ENCODE data around the gene SLC1A1. TPM values are rescaled to one million over a fixed set of nuclear protein-coding genes. Genes with fewer than 3 reads are reported as not detected.

The SLC1A1 gene
- total RNA-seq, 1 donor from 2014 or later: not detected

DNA sequence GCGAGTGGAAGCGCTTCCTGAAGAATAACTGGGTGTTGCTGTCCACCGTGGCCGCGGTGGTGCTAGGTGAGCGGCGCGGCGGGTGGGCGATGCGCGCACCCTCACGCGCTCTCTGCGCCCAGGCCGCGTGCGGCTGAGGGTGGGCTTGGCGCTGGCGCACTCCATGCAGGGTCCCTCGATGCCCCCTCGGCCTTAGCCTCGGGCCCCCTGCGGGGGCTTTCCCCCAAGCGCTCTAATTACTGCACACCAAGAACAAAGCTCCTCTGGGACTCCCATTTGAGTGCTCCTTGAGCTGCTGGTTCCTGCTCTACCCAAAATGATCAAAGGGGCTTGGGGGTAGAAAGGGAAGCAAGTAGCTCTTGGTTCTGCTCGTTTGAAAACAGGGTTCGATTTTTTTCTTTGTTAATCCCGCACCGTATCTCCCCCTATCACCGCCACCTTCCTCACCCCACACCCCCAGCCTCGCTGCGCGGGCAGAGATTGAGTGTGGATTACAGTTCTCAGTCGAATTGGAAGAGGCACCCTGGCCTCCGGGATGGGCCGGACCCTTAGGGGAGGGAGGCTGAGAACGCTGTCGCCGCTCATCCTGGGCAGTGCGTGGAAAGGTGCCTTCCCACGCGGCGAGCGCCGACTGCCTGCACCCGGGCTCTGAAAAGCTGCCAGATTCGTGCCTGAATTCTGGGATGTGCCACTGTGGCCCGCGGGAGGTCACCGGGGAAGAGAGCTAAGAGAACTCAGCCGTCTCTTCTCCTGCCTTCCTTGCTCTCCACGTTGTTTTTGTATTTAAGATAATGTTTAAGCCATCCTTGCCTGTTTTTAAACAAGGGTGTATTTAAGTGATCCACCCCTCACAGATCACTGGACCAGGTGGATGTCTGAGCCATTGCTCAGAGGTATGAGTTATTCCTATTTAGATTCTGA, 697 bp downstream of the SLC1A1 start:
- no peaks in the 10 kb centered on the region for H3K27me3 ChIP-seq (ENCODE audit: control insufficient read depth in 3 of 3, insufficient read depth in 3 of 3, low read length in 3 of 3)
- H3K27ac ChIP-seq (ENCODE audit: low read depth, low read length): no peak overlapping the region
- H3K9me3 ChIP-seq (ENCODE audit: control insufficient read depth in 3 of 3, low read length in 3 of 3): no peaks in the 10 kb centered on the region
- H3K4me3 ChIP-seq (ENCODE audit: low read length in 3 of 3): peak overlapping the region; percentile 74 to 86 (median 81)
- H3K36me3 ChIP-seq (ENCODE audit: control insufficient read depth in 3 of 3, insufficient read depth in 3 of 3, low read length in 3 of 3): no peaks in the 10 kb centered on the region
- H3K9ac ChIP-seq (ENCODE audit: low read depth in 1 of 3, low read length in 3 of 3): peak overlapping the region; percentile 13 to 82 (median 65)
- H3K4me1 ChIP-seq (ENCODE audit: control insufficient read depth in 3 of 3, insufficient read depth in 3 of 3, low read length in 3 of 3): peaks cover 9 to 26% (median 13%) of the 10 kb centered on the region in 3 donors

DNA sequence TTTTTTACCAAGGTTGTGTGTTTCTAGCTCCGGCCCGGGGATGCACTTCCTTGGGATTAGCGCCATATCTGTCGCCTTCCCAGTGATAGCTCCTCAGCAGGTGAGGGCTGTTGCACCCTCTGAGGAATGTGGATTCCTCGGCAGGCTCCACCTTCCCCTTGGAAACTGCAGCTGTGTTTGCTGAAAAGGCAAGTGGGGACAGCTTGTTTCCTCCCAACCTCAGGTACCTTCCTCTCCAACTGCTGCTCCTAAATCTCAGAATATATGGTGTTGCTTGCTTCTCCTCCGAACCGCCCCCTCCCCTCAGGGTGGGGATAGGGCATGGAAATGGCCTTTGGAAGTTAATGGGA, 1.3 kb downstream of the SLC1A1 start:
- no peaks in the 10 kb centered on the region for H3K36me3 ChIP-seq (ENCODE audit: control insufficient read depth in 3 of 3, insufficient read depth in 3 of 3, low read length in 3 of 3)
- H3K4me1 ChIP-seq (ENCODE audit: control insufficient read depth in 3 of 3, insufficient read depth in 3 of 3, low read length in 3 of 3): peaks cover 9 to 26% (median 13%) of the 10 kb centered on the region in 3 donors
- H3K9me3 ChIP-seq (ENCODE audit: control insufficient read depth in 3 of 3, low read length in 3 of 3): no peaks in the 10 kb centered on the region
- no peaks in the 10 kb centered on the region for H3K27me3 ChIP-seq (ENCODE audit: control insufficient read depth in 3 of 3, insufficient read depth in 3 of 3, low read length in 3 of 3)
- peak overlapping the region in 2 of 3 donors; percentile 65 to 82 for H3K9ac ChIP-seq (ENCODE audit: low read depth in 1 of 3, low read length in 3 of 3)
- no peak overlapping the region for H3K27ac ChIP-seq (ENCODE audit: low read depth, low read length)
- H3K4me3 ChIP-seq (ENCODE audit: low read length in 3 of 3): peak overlapping the region; percentile 74 to 86 (median 81)

DNA sequence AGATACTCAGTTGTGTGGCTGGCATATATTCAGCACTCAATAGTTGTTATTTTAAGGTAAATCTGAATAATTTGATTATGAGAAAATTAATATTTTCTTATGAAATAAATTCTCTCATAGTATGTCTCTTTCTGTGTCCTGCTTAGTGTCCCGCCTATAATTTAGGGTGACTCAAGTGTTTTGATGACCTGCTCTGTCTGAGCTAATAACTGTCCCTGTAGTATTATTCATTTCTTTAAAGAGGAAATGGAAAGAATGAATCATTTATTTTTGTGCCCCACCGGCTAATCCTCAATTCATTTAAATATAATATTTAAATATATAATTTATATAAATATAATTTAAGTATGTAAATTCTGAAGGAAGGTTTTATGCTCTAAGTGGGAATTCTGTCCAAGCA, 4.1 kb downstream of the SLC1A1 start:
- Histone ChIP-seq H3K4me3 (ENCODE audit: low read length in 3 of 3) (no peak overlapping the region), H3K4me1 (ENCODE audit: control insufficient read depth in 3 of 3, insufficient read depth in 3 of 3, low read length in 3 of 3) (peaks cover 9 to 25% (median 13%) of the 10 kb centered on the region in 3 donors), H3K27ac (ENCODE audit: low read depth, low read length) (no peak overlapping the region), H3K9me3 (ENCODE audit: control insufficient read depth in 3 of 3, low read length in 3 of 3) (no peaks in the 10 kb centered on the region), H3K36me3 (ENCODE audit: control insufficient read depth in 3 of 3, insufficient read depth in 3 of 3, low read length in 3 of 3) (no peaks in the 10 kb centered on the region), H3K27me3 (ENCODE audit: control insufficient read depth in 3 of 3, insufficient read depth in 3 of 3, low read length in 3 of 3) (no peaks in the 10 kb centered on the region), H3K9ac (ENCODE audit: low read depth in 1 of 3, low read length in 3 of 3) (no peak overlapping the region)

DNA sequence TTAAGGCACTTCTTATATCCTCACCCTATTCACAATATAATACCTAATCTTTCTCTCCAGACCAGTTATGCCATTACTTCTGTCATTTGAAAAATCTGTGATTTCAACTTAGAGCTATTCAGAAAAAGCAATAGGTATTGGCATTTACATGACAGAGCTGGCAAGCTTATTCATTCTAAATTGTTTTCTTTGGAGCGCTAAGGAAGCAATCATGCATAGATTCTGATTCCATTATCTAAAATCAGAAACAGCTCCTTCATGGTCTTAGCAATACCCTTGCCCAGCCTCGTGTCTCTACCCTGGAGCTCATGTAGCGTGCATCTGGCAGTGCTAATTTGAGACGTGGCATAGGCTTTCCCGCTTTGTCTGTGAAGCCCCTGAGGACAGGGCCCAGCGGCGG, 4.5 kb downstream of the SLC1A1 start:
- no peak overlapping the region for H3K4me3 ChIP-seq (ENCODE audit: low read length in 3 of 3)

GRCh38 chr9:4495537-4495936, 5.3 kb downstream of the SLC1A1 start:
- Histone ChIP-seq H3K27me3 (ENCODE audit: control insufficient read depth in 3 of 3, insufficient read depth in 3 of 3, low read length in 3 of 3) (no peaks in the 10 kb centered on the region), H3K27ac (ENCODE audit: low read depth, low read length) (no peak overlapping the region), H3K9ac (ENCODE audit: low read depth in 1 of 3, low read length in 3 of 3) (no peak overlapping the region), H3K9me3 (ENCODE audit: control insufficient read depth in 3 of 3, low read length in 3 of 3) (no peaks in the 10 kb centered on the region), H3K4me1 (ENCODE audit: control insufficient read depth in 3 of 3, insufficient read depth in 3 of 3, low read length in 3 of 3) (peaks cover 9 to 13% (median 12%) of the 10 kb centered on the region in 3 donors), H3K36me3 (ENCODE audit: control insufficient read depth in 3 of 3, insufficient read depth in 3 of 3, low read length in 3 of 3) (no peaks in the 10 kb centered on the region), H3K4me3 (ENCODE audit: low read length in 3 of 3) (no peak overlapping the region)

More for the DNA sequence above, 4.5 kb downstream of the SLC1A1 start:
- no peak overlapping the region for H3K27ac ChIP-seq (ENCODE audit: low read depth, low read length)
- H3K36me3 ChIP-seq (ENCODE audit: control insufficient read depth in 3 of 3, insufficient read depth in 3 of 3, low read length in 3 of 3): no peaks in the 10 kb centered on the region
- H3K9me3 ChIP-seq (ENCODE audit: control insufficient read depth in 3 of 3, low read length in 3 of 3): no peaks in the 10 kb centered on the region
- H3K9ac ChIP-seq (ENCODE audit: low read depth in 1 of 3, low read length in 3 of 3): no peak overlapping the region
- no peaks in the 10 kb centered on the region for H3K27me3 ChIP-seq (ENCODE audit: control insufficient read depth in 3 of 3, insufficient read depth in 3 of 3, low read length in 3 of 3)
- peaks cover 9 to 20% (median 13%) of the 10 kb centered on the region in 3 donors for H3K4me1 ChIP-seq (ENCODE audit: control insufficient read depth in 3 of 3, insufficient read depth in 3 of 3, low read length in 3 of 3)

GRCh38 chr9:4496497-4496896, 6.2 kb downstream of the SLC1A1 start:
- Histone ChIP-seq H3K27ac (ENCODE audit: low read depth, low read length) (no peak overlapping the region), H3K4me1 (ENCODE audit: control insufficient read depth in 3 of 3, insufficient read depth in 3 of 3, low read length in 3 of 3) (peaks cover 2 to 3% (median 3%) of the 10 kb centered on the region in 3 donors), H3K9ac (ENCODE audit: low read depth in 1 of 3, low read length in 3 of 3) (no peak overlapping the region), H3K36me3 (ENCODE audit: control insufficient read depth in 3 of 3, insufficient read depth in 3 of 3, low read length in 3 of 3) (no peaks in the 10 kb centered on the region), H3K27me3 (ENCODE audit: control insufficient read depth in 3 of 3, insufficient read depth in 3 of 3, low read length in 3 of 3) (no peaks in the 10 kb centered on the region), H3K9me3 (ENCODE audit: control insufficient read depth in 3 of 3, low read length in 3 of 3) (no peaks in the 10 kb centered on the region), H3K4me3 (ENCODE audit: low read length in 3 of 3) (no peak overlapping the region)

- Histone ChIP-seq H3K27me3 (ENCODE audit: control insufficient read depth in 3 of 3, insufficient read depth in 3 of 3, low read length in 3 of 3) (no peaks in the 10 kb centered on the region), H3K4me3 (ENCODE audit: low read length in 3 of 3) (no peak overlapping the region), H3K9ac (ENCODE audit: low read depth in 1 of 3, low read length in 3 of 3) (no peak overlapping the region), H3K9me3 (ENCODE audit: control insufficient read depth in 3 of 3, low read length in 3 of 3) (no peaks in the 10 kb centered on the region), H3K36me3 (ENCODE audit: control insufficient read depth in 3 of 3, insufficient read depth in 3 of 3, low read length in 3 of 3) (no peaks in the 10 kb centered on the region), H3K27ac (ENCODE audit: low read depth, low read length) (no peak overlapping the region), H3K4me1 (ENCODE audit: control insufficient read depth in 3 of 3, insufficient read depth in 3 of 3, low read length in 3 of 3) (no peaks in the 10 kb centered on the region)
Observed at GRCh38 chr9:4497395-4497794, 7.1 kb downstream of the SLC1A1 start.

- Histone ChIP-seq H3K36me3 (ENCODE audit: control insufficient read depth in 3 of 3, insufficient read depth in 3 of 3, low read length in 3 of 3) (no peaks in the 10 kb centered on the region), H3K9me3 (ENCODE audit: control insufficient read depth in 3 of 3, low read length in 3 of 3) (no peaks in the 10 kb centered on the region), H3K4me1 (ENCODE audit: control insufficient read depth in 3 of 3, insufficient read depth in 3 of 3, low read length in 3 of 3) (no peaks in the 10 kb centered on the region), H3K27ac (ENCODE audit: low read depth, low read length) (no peak overlapping the region), H3K9ac (ENCODE audit: low read depth in 1 of 3, low read length in 3 of 3) (no peak overlapping the region), H3K4me3 (ENCODE audit: low read length in 3 of 3) (no peak overlapping the region), H3K27me3 (ENCODE audit: control insufficient read depth in 3 of 3, insufficient read depth in 3 of 3, low read length in 3 of 3) (no peaks in the 10 kb centered on the region)
Observed at GRCh38 chr9:4497855-4498254, 7.6 kb downstream of the SLC1A1 start.

- H3K36me3 ChIP-seq (ENCODE audit: control insufficient read depth in 3 of 3, insufficient read depth in 3 of 3, low read length in 3 of 3): no peaks in the 10 kb centered on the region
- no peak overlapping the region for H3K9ac ChIP-seq (ENCODE audit: low read depth in 1 of 3, low read length in 3 of 3)
- no peaks in the 10 kb centered on the region for H3K9me3 ChIP-seq (ENCODE audit: control insufficient read depth in 3 of 3, low read length in 3 of 3)
- no peaks in the 10 kb centered on the region for H3K4me1 ChIP-seq (ENCODE audit: control insufficient read depth in 3 of 3, insufficient read depth in 3 of 3, low read length in 3 of 3)
- no peak overlapping the region for H3K27ac ChIP-seq (ENCODE audit: low read depth, low read length)
- no peak overlapping the region for H3K4me3 ChIP-seq (ENCODE audit: low read length in 3 of 3)
- no peaks in the 10 kb centered on the region for H3K27me3 ChIP-seq (ENCODE audit: control insufficient read depth in 3 of 3, insufficient read depth in 3 of 3, low read length in 3 of 3)
Observed at GRCh38 chr9:4499917-4500316, 9.6 kb downstream of the SLC1A1 start.

DNA sequence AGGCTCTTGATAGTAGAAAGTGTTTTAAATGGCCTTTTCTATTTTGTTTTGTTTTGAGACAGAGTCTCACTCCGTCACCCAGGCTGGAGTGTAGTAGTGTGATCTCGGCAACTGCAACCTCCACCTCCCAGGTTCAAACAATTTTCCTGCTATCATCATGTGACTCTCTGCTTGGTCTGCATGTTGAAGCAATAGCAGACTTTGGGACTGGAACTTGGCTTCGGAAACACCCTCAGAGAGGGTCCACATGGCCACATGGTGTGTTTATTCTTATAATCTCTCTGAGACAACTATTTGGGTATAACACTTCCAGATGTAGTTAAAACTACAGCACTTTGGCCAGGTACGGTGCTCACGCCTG, 10.9 kb downstream of the SLC1A1 start:
- no peak overlapping the region for H3K4me3 ChIP-seq (ENCODE audit: low read length in 3 of 3)
- H3K9me3 ChIP-seq (ENCODE audit: control insufficient read depth in 3 of 3, low read length in 3 of 3): no peaks in the 10 kb centered on the region
- no peaks in the 10 kb centered on the region for H3K27me3 ChIP-seq (ENCODE audit: control insufficient read depth in 3 of 3, insufficient read depth in 3 of 3, low read length in 3 of 3)
- no peak overlapping the region for H3K9ac ChIP-seq (ENCODE audit: low read depth in 1 of 3, low read length in 3 of 3)
- H3K27ac ChIP-seq (ENCODE audit: low read depth, low read length): no peak overlapping the region
- no peaks in the 10 kb centered on the region for H3K4me1 ChIP-seq (ENCODE audit: control insufficient read depth in 3 of 3, insufficient read depth in 3 of 3, low read length in 3 of 3)
- no peaks in the 10 kb centered on the region for H3K36me3 ChIP-seq (ENCODE audit: control insufficient read depth in 3 of 3, insufficient read depth in 3 of 3, low read length in 3 of 3)

Measured in skeletal muscle tissue (tissue), 4 donors.